Vagina (tissue), 2 donors: ENCODE measurements around the gene WNT9B. TPM values are rescaled to one million over a fixed set of nuclear protein-coding genes. Genes with fewer than 3 reads are reported as not detected.

Experiments
- DNase-seq, 2 donors: peaks; one replicate each; pipeline ENCODE4 v3.0.0-alpha.2; 2017; ENCODE audit errors: extremely low spot score in 2 of 2
- H3K27ac ChIP-seq: fragments of 200-600 bp; sonication (generic); one replicate; pipeline ENCODE4 v1.5.1; 2019
- H3K27me3 ChIP-seq: fragments of 200-600 bp; sonication (generic); one replicate; pipeline ENCODE4 v1.5.1; 2019
- H3K36me3 ChIP-seq, 2 donors: fragments of 200-600 bp; sonication (generic); one replicate each; pipeline ENCODE4 v1.5.1; 2017 to 2019
- H3K4me1 ChIP-seq: fragments of 200-600 bp; sonication (generic); one replicate; pipeline ENCODE4 v1.5.1; 2019
- H3K4me3 ChIP-seq, 2 donors: fragments of 200-600 bp; sonication (generic); 1 replicate in 1 of 2; 2 replicates in 1 of 2; pipeline ENCODE4 v1.5.1; 2016 to 2019
- H3K9me3 ChIP-seq: fragments of 200-600 bp; sonication (generic); one replicate; pipeline ENCODE4 v1.5.1; 2019
- POLR2A ChIP-seq, 2 donors: fragments of 450-650 bp; IDR thresholded peaks; one replicate each; pipeline ENCODE4 v1.6.1; 2017; ENCODE audit warnings: antibody characterized with exemption in 2 of 2, mild to moderate bottlenecking in 2 of 2, moderate library complexity in 2 of 2
- POLR2AphosphoS5 ChIP-seq, 2 donors: sonication (generic); formaldehyde crosslinking; IDR thresholded peaks; one replicate each; pipeline ENCODE4 v1.9.0; 2017; ENCODE audit warnings: antibody characterized with exemption in 2 of 2, mild to moderate bottlenecking in 2 of 2, low read depth in 1 of 2; ENCODE audit not compliant: insufficient read depth in 1 of 2
- intact Hi-C: fragments of 100-400 bp; cut with DNase I; formaldehyde crosslinking; loops from one replicate; pipeline ENCODE4 v1.15.1; 2023
- total RNA-seq: library from RNA; depleted of rRNA; stranded (reverse); fragments of >200 nt; gene quantifications from one replicate; pipeline ENCODE4 v1.2.3, GENCODE V29; 2016
- TF ChIP-seq, protein P1 (sequence below), 3 experiments: fragments of 450-650 bp in 2 of 3; fragments of 200-600 bp in 1 of 3; sonication (generic) in 1 of 3; IDR thresholded peaks; one replicate each; pipeline ENCODE4 v1.5.1; 2017 to 2019; ENCODE audit warnings: antibody characterized with exemption in 3 of 3, mild to moderate bottlenecking in 2 of 3, moderate library complexity in 2 of 3

Gene WNT9B
- total RNA-seq, 1 donor from 2014 or later, result not detected

DNA sequence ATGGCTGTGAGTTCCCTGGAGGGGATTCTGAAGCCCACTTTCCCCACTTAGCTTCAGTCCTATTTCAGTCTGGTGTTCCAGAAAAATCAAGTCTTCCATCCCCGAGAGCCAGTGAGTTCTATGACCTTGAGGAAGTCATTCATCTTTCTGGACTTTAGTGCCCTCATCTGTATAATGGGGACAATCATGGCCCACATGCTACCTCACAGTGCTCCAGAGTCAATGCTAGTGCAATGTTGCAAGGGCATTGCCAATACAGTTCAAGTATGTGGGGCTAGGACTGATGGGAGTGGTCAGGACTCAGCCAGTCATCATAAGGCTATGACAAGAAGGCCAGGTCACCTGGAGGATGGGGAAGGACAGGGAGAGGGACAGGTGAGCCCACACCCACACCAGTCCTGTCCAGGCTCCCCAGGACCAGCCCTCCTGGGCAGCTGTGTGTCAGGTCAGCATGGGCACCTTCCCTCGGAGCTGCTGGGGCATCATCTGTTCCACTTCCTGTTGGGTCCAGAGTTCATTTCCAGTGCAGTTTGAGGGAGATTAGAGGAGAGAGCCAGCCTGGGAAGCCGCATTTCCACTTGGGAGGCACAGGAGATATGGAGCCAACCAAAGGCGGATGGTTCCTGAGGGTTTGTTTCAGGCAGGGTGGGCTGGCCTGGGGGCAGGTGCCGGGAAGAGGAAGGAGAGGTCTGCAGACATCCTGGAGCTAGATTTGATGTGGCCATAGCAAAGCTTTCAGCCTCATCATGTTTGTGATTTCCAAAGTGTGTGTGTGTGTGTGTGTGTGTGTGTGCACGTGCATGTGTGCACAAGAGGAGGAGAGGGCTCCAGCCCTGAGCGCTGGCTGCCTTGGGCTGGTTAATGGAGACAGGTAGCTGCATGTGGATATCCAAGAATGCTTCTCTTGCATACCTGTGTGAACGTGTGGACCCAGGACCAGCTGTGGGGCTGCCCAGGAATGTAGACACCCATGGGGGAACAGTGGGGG is 3.9 kb upstream of the WNT9B start:
- TF ChIP-seq POLR2A (IDR thresholded peaks at IDR 0.05) (no peak), POLR2AphosphoS5 (IDR thresholded peaks at IDR 0.05; ENCODE audit: insufficient read depth in 1 of 2, low read depth in 1 of 2) (no peak)
- TF ChIP-seq, protein P1, sequence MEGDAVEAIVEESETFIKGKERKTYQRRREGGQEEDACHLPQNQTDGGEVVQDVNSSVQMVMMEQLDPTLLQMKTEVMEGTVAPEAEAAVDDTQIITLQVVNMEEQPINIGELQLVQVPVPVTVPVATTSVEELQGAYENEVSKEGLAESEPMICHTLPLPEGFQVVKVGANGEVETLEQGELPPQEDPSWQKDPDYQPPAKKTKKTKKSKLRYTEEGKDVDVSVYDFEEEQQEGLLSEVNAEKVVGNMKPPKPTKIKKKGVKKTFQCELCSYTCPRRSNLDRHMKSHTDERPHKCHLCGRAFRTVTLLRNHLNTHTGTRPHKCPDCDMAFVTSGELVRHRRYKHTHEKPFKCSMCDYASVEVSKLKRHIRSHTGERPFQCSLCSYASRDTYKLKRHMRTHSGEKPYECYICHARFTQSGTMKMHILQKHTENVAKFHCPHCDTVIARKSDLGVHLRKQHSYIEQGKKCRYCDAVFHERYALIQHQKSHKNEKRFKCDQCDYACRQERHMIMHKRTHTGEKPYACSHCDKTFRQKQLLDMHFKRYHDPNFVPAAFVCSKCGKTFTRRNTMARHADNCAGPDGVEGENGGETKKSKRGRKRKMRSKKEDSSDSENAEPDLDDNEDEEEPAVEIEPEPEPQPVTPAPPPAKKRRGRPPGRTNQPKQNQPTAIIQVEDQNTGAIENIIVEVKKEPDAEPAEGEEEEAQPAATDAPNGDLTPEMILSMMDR (IDR thresholded peaks at IDR 0.05), result no peak
- no peak overlapping the region for H3K27ac ChIP-seq
- DNase-seq, result no peak
- H3K9me3 ChIP-seq, result no peaks in the 10 kb centered on the region
- no peaks in the 10 kb centered on the region for H3K27me3 ChIP-seq
- no peak overlapping the region for H3K4me3 ChIP-seq
- H3K4me1 ChIP-seq, result peaks cover 6% of the 10 kb centered on the region
- H3K36me3 ChIP-seq, result no peaks in the 10 kb centered on the region
- intact Hi-C loops, result no loop called here

DNA sequence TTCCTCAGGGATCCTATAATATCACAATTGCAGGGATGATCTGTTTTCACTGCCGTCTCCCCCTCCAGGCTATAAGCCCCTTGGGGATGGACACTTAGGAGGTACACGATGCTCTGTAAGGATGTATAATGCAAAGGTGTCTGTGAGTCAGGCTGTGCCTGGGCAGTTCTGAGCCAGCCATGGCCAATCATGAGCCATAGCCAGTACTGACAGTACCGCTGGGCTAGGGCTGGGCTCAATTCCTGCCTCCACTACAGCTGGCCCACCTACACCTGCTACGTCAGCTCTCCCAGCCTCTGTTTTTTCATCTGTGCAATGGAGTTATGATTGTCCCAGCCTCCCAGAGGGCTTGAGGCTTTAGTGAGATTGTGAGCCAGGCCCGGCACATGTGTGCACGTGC is 2.8 kb upstream of the WNT9B start:
- H3K27me3 ChIP-seq, result no peaks in the 10 kb centered on the region
- no peak overlapping the region for H3K4me3 ChIP-seq
- no peaks in the 10 kb centered on the region for H3K36me3 ChIP-seq
- no peaks in the 10 kb centered on the region for H3K9me3 ChIP-seq
- DNase-seq, result no peak
- H3K4me1 ChIP-seq, result peaks cover 6% of the 10 kb centered on the region
- H3K27ac ChIP-seq, result no peak overlapping the region
- intact Hi-C loops, result no loop called here
- TF ChIP-seq, protein P1 (IDR thresholded peaks at IDR 0.05), result no peak
- no peak for TF ChIP-seq POLR2A (IDR thresholded peaks at IDR 0.05)
- TF ChIP-seq POLR2AphosphoS5 (IDR thresholded peaks at IDR 0.05; ENCODE audit: insufficient read depth in 1 of 2, low read depth in 1 of 2), result no peak

DNA sequence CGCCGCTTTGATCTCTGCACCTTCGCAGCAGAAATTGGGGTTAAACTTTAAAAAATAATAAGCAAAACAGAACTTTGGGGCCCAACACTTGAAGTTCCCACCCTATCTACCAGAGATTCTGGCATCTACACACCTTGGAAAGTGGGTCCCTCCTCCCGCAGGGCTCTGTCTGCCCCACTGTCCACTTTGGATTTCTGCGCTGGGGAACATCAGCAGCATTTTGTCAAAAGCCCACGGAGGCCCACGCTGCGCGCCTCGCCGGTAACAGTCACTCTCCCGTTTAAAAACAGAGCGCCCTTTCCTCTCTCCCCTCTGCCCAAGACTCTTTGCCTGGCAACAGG is 725 bp upstream of the WNT9B start:
- Histone ChIP-seq H3K9me3 (no peaks in the 10 kb centered on the region), H3K4me3 (peak overlapping the region in 1 of 2 donors; percentile 29), H3K36me3 (no peaks in the 10 kb centered on the region), H3K27ac (no peak overlapping the region), H3K27me3 (no peaks in the 10 kb centered on the region), H3K4me1 (peaks cover 6% of the 10 kb centered on the region)
- TF ChIP-seq POLR2AphosphoS5 (IDR thresholded peaks at IDR 0.05; ENCODE audit: insufficient read depth in 1 of 2, low read depth in 1 of 2) (no peak), POLR2A (IDR thresholded peaks at IDR 0.05) (no peak)
- TF ChIP-seq, protein P1 (IDR thresholded peaks at IDR 0.05), result no peak
- DNase-seq, result no peak
- intact Hi-C loops, result no loop called here

DNA sequence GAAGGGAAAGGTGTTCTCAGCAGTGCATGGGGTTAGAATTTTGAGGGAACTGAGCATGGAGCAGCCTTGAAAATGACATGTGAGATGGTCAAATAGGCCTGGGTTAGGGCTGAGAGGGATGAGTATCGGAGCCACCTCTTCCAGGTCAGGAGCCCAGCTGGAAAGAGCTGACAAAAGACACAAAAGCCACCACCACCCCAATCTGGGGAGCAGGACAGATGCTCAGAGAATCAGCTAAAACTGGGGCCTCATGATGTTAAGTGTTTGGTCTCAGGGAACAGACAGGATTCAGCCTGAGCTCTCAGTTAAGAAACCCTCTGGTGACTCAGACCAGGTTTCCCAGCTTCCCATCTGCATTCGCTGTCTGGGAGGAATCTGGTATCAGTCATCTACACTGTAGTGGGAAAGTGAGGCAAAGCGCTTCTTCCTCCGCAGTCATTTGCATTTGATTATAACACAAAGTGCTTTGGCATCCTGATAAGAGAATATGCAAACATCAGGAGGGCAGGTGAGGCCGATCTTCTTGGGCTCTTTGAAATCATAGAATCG is 2.6 kb downstream of the WNT9B start:
- peaks cover 6% of the 10 kb centered on the region for H3K4me1 ChIP-seq
- H3K36me3 ChIP-seq, result no peaks in the 10 kb centered on the region
- no peak overlapping the region for H3K4me3 ChIP-seq
- no peaks in the 10 kb centered on the region for H3K9me3 ChIP-seq
- DNase-seq, result no peak
- no peak for TF ChIP-seq POLR2AphosphoS5 (IDR thresholded peaks at IDR 0.05; ENCODE audit: insufficient read depth in 1 of 2, low read depth in 1 of 2)
- no peaks in the 10 kb centered on the region for H3K27me3 ChIP-seq
- intact Hi-C loops, result no loop called here
- no peak overlapping the region for H3K27ac ChIP-seq

DNA sequence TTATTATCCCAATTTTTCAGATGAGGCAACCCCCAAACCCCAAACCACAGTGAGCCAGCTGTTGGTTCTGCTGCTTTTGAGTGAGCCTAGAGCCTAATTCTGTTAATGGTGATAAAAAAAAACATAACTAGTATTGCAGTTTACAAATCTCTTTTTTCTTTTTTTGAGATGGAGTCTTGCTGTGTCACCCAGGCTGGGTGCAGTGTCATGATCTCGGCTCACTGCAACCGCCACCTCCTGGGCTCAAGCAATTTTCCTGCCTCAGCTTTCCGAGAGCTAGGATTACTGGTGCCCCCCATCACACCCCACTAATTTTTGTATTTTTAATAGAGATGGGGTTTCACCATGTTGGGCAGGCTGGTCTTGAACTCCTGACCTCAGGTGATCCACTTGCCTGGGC is 3.1 kb downstream of the WNT9B start:
- H3K36me3 ChIP-seq, result no peaks in the 10 kb centered on the region
- H3K27ac ChIP-seq, result no peak overlapping the region
- H3K4me3 ChIP-seq, result no peak overlapping the region
- no peak for DNase-seq
- no peaks in the 10 kb centered on the region for H3K9me3 ChIP-seq
- TF ChIP-seq POLR2AphosphoS5 (IDR thresholded peaks at IDR 0.05; ENCODE audit: insufficient read depth in 1 of 2, low read depth in 1 of 2) (no peak), POLR2A (IDR thresholded peaks at IDR 0.05) (no peak)
- TF ChIP-seq, protein P1 (IDR thresholded peaks at IDR 0.05), result no peak
- peaks cover 6% of the 10 kb centered on the region for H3K4me1 ChIP-seq
- H3K27me3 ChIP-seq, result no peaks in the 10 kb centered on the region
- intact Hi-C loops, result no loop called here
